Stimulated activated effector memory CD8-positive, alpha-beta T cell treated with anti-CD3 and anti-CD28 coated beads, Interleukin-12 subunit alpha, Interleukin-12 subunit beta, amount 100 ng/mL, for 72 hours (primary cell): ENCODE measurements around the gene BNIP5.

Source experiments
- ATAC-seq: fragments of 150-1000 bp; cut with Tn5 transposase; 2 replicates; pipeline ENCODE4 v1.10.0; 2021
- DNase-seq, 2 donors: peaks; one replicate each; pipeline ENCODE4 v3.0.0; 2021 to 2022; ENCODE audit warnings: low spot score in 2 of 2
- H3K27ac Mint-ChIP-seq: one replicate; pipeline ENCODE4 v1.8.0; 2022; ENCODE audit warnings: mild to moderate bottlenecking, mixed read lengths
- H3K36me3 Mint-ChIP-seq: one replicate; pipeline ENCODE4 v1.8.0; 2022; ENCODE audit warnings: mild to moderate bottlenecking, mixed read lengths
- H3K4me1 Mint-ChIP-seq: one replicate; pipeline ENCODE4 v1.8.0; 2022; ENCODE audit warnings: mixed read lengths
- H3K4me3 Mint-ChIP-seq: one replicate; pipeline ENCODE4 v1.8.0; 2022; ENCODE audit warnings: mild to moderate bottlenecking, mixed read lengths
- H3K9me3 Mint-ChIP-seq: one replicate; pipeline ENCODE4 v1.8.0; 2022; ENCODE audit warnings: mixed read lengths

Gene BNIP5

DNA sequence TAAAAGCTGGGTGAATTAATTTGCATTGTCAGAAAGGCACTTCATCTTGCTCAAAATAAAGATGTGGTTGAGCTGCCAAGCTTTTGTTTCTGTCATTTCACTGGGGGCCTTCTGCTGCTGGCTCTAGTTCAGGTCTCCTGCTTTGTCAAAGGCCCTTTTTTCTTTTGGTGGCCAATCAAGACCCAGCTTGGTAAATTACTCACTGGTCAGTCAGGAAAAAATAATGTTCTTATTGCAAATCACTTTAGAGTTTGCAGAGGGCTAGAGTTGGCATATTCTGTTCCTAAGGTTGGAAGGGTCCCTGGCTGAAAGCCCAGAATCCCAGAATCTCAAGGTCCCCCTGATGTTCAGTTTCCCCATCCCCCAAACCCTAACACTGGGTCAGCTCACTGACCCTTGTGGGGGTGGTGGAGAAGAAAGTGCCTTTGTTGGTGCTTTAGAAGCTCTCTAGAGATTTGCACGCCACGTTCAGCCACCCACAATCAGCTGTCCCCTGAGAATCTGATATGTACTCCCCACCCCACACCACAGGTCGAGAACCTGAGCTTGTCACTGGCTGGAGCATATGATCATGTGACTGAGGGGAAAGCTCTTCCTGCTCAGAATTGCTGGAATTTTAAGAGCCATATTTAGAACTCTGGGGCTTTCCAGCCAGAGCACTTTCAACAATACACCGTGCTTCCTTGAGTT lies 21.7 kb upstream of the BNIP5 start:
- no peak overlapping the region for H3K27ac Mint-ChIP-seq
- ATAC-seq: no peak
- H3K36me3 Mint-ChIP-seq: no peaks in the 10 kb centered on the region
- H3K9me3 Mint-ChIP-seq: peaks cover 2% of the 10 kb centered on the region
- no peak overlapping the region for H3K4me3 Mint-ChIP-seq
- no peak for DNase-seq
- H3K4me1 Mint-ChIP-seq: peaks cover 45% of the 10 kb centered on the region

DNA sequence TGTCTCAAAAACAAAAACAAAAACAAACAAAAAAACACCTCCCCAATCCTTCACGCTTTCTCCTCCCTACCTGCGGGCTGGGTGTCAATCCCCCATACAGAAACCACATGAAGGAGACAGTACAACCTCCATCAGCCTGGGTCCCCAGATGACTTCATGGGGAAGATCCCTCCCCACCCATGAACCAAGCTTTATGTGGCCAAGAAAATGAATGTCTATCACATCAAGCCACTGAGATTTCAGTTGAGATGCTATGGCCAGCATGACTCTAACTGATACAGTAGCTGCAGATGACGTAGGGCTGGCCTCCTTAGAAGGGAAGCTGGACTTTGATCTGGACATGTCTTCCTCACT lies 21.2 kb upstream of the BNIP5 start:
- DNase-seq (no peak), ATAC-seq (peak; percentile 72)
- Mint-ChIP-seq H3K27ac (no peak overlapping the region), H3K4me1 (peaks cover 45% of the 10 kb centered on the region), H3K4me3 (no peak overlapping the region), H3K36me3 (no peaks in the 10 kb centered on the region), H3K9me3 (peaks cover 2% of the 10 kb centered on the region)

GRCh38 chr6:36355819-36356218 lies 19.1 kb upstream of the BNIP5 start:
- peak overlapping the region; percentile 26 for H3K27ac Mint-ChIP-seq
- DNase-seq: no peak
- peaks cover 2% of the 10 kb centered on the region for H3K9me3 Mint-ChIP-seq
- H3K36me3 Mint-ChIP-seq: no peaks in the 10 kb centered on the region
- no peak overlapping the region for H3K4me3 Mint-ChIP-seq
- ATAC-seq: peak; percentile 81
- peaks cover 42% of the 10 kb centered on the region for H3K4me1 Mint-ChIP-seq

- ATAC-seq (no peak), DNase-seq (no peak)
- Mint-ChIP-seq H3K27ac (no peak overlapping the region), H3K36me3 (no peaks in the 10 kb centered on the region), H3K4me3 (no peak overlapping the region), H3K4me1 (peaks cover 31% of the 10 kb centered on the region), H3K9me3 (peaks cover 2% of the 10 kb centered on the region)
Observed at GRCh38 chr6:36353411-36353915, 16.8 kb upstream of the BNIP5 start.

DNA sequence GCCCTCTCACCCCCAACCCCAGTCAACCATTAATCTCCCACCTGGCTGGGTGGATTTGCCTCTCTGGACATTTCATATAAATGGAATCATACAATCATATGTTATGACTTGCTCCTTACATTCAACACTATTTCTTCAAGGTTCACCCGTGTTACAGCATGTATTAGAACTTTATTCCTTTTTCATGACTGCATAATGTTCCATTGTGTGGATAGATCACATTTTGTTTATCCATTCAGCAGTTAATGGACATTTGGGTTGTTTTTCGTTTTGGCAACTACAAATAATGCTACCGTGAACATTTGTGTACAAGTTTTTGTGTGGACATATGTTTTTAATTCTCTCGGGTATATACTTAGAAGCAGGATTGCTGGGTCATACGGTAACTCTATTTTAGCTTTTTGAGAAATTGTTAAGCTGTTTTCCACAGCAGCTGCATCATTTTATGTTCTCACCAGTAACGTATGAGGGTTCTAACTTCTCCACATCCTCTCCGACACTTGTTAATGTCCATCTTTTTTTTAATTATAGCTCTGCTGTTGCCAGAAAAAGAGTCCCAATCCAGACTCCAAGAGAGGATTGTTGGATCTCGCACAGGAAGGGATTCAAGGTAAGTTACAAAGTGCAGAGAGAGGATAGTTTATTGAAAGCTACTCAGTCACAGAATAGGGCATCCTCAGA lies 15.9 kb upstream of the BNIP5 start:
- no peak for DNase-seq
- H3K36me3 Mint-ChIP-seq: no peaks in the 10 kb centered on the region
- H3K9me3 Mint-ChIP-seq: peaks cover 2% of the 10 kb centered on the region

DNA sequence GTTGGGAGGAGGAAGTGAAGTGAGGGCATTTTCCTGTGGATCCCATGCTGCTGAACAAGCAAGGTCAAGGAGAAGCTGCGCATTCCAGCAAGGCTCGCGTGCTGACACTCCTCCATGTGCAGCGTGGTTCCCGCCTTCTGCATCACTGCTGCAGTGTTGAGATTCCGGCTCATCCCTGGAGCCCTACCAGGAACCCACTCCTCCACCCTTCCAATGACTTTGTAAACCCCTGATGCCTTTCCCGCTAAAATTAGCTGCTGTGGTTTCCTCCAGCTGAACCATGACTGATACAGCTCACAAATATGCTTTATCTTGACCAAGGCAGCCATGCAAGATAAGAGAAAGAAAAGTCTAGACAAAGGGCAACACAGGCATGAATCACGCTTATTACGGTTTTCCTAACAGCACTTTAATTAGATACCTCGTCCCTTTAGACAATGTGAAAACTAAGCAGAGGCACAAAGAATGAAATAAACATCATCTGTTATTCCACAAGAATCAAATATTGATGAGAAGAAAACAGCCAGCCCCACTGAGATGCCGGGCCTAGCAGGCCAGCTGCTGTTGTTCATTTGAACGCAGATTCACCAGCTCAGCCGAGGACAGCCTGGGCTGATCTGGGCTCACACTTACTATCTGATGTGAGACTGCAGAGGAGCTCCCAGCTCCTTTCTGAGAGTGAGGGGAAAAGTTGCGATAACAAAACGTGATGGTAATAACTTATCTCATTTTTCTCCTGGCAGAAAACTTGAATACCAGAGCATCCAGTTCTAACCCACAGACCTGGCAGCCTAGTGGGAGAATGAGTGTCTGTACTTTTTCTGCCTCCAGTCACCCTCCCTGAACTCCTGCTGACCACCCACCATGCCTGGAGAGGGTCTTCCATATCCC lies 14.2 kb upstream of the BNIP5 start:
- Mint-ChIP-seq H3K4me1 (peaks cover 15% of the 10 kb centered on the region), H3K9me3 (peaks cover 2% of the 10 kb centered on the region), H3K36me3 (no peaks in the 10 kb centered on the region), H3K27ac (no peak overlapping the region), H3K4me3 (no peak overlapping the region)
- ATAC-seq (no peak), DNase-seq (no peak)

More for the DNA sequence above, 15.9 kb upstream of the BNIP5 start:
- ATAC-seq: no peak
- H3K4me3 Mint-ChIP-seq: no peak overlapping the region
- H3K4me1 Mint-ChIP-seq: peaks cover 24% of the 10 kb centered on the region
- no peak overlapping the region for H3K27ac Mint-ChIP-seq

GRCh38 chr6:36350082-36350481 lies 13.4 kb upstream of the BNIP5 start:
- Mint-ChIP-seq H3K36me3 (no peaks in the 10 kb centered on the region), H3K9me3 (peaks cover 2% of the 10 kb centered on the region), H3K27ac (no peak overlapping the region), H3K4me3 (no peak overlapping the region), H3K4me1 (peaks cover 6% of the 10 kb centered on the region)
- no peak for ATAC-seq
- no peak for DNase-seq

DNA sequence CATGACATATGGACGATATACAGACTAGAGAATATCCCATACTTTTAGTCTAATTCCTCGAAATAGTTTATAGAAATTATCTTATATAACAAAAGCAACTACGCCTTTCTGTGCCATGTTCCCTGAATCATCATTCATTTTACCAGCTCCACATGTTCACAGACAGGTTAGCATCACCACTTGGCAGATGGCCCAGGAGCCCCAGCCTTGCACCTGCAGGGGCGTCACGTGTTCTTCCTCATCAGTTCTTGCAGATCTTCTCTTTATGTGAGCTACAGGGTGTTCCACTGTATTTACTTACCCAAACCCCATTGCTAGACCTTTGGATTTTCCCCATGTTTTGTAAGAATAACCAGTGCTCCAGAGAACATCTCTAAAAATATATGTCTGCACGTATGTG lies 12.6 kb upstream of the BNIP5 start:
- no peaks in the 10 kb centered on the region for H3K36me3 Mint-ChIP-seq
- no peak for ATAC-seq
- DNase-seq: no peak

DNA sequence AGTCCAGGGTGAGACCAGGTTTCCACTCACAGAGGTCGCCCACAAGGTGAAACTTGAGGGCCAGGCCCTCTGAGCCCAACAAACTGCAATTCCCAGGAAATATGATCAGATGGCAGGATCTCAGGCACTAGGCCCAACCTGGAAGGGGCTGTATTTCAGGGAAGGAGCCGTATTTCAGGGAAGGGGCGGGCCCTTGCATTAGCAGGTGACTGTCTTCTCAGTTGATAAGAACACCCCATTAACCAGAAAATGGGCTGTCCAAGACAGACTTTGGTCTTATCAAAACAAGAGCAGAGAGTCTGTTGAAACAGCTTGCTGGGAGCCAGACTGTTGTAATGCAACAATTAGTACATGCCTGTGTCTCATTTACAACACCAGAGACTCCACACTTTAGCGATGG lies 10.9 kb upstream of the BNIP5 start:
- H3K36me3 Mint-ChIP-seq: no peaks in the 10 kb centered on the region
- H3K27ac Mint-ChIP-seq: no peak overlapping the region
- ATAC-seq (no peak), DNase-seq (no peak)
- H3K4me3 Mint-ChIP-seq: no peak overlapping the region
- no peaks in the 10 kb centered on the region for H3K9me3 Mint-ChIP-seq
- no peaks in the 10 kb centered on the region for H3K4me1 Mint-ChIP-seq

More for the DNA sequence above, 12.6 kb upstream of the BNIP5 start:
- Mint-ChIP-seq H3K9me3 (peaks cover 2% of the 10 kb centered on the region), H3K27ac (no peak overlapping the region), H3K4me3 (no peak overlapping the region), H3K4me1 (peaks cover 6% of the 10 kb centered on the region)

GRCh38 chr6:36346486-36347273 lies 10.0 kb upstream of the BNIP5 start:
- H3K36me3 Mint-ChIP-seq: no peaks in the 10 kb centered on the region
- DNase-seq (no peak), ATAC-seq (no peak)
- H3K9me3 Mint-ChIP-seq: no peaks in the 10 kb centered on the region
- no peak overlapping the region for H3K27ac Mint-ChIP-seq
- H3K4me3 Mint-ChIP-seq: no peak overlapping the region
- no peaks in the 10 kb centered on the region for H3K4me1 Mint-ChIP-seq

GRCh38 chr6:36345681-36346466 lies 9.2 kb upstream of the BNIP5 start:
- no peaks in the 10 kb centered on the region for H3K36me3 Mint-ChIP-seq
- DNase-seq: no peak
- no peaks in the 10 kb centered on the region for H3K9me3 Mint-ChIP-seq
- H3K4me1 Mint-ChIP-seq: peaks cover 2% of the 10 kb centered on the region
- no peak overlapping the region for H3K27ac Mint-ChIP-seq
- no peak overlapping the region for H3K4me3 Mint-ChIP-seq
- no peak for ATAC-seq

DNA sequence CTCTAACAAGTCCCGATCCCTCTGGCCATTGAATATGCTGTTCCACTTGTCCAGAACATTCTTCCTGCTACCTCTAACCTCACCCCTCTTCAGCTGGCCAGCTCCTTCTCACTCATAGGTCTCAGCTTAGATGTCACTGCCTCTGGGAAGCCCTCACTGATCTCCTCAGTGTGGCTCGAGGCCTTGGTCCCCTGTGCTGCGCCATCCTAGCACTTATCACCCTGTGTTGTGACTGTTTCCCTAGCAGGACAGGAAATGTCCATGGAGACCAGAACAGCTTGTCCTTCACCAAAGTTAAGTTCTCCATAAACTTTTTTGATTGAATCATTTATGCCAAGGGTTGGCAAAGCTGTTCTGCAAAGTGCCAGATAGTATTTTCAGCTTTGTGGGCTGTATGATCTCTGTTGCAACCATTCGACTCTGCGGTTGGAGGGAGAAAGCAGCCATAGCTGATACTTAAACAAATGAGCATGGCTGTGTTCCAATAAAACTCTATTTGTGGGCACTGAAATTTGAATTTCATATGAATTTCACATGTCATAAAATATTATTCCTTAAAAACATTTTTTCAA lies 6.5 kb upstream of the BNIP5 start:
- H3K36me3 Mint-ChIP-seq: no peaks in the 10 kb centered on the region
- no peak overlapping the region for H3K4me3 Mint-ChIP-seq
- DNase-seq (no peak), ATAC-seq (no peak)
- H3K27ac Mint-ChIP-seq: no peak overlapping the region
- H3K4me1 Mint-ChIP-seq: peaks cover 6% of the 10 kb centered on the region
- H3K9me3 Mint-ChIP-seq: no peaks in the 10 kb centered on the region

GRCh38 chr6:36340618-36341454 lies 4.1 kb upstream of the BNIP5 start:
- Mint-ChIP-seq H3K4me1 (peaks cover 13% of the 10 kb centered on the region), H3K9me3 (no peaks in the 10 kb centered on the region), H3K27ac (no peak overlapping the region), H3K4me3 (peak overlapping the region; percentile 60), H3K36me3 (no peaks in the 10 kb centered on the region)
- DNase-seq: peak; percentile 72 to 84
- peak; percentile 77 for ATAC-seq
